PC-9 (cell line): ENCODE results near the gene ADD3. TPM values are rescaled to one million over a fixed set of nuclear protein-coding genes. Genes with fewer than 3 reads are reported as not detected.

Experiments used
- BruUV-seq: library from RNA; stranded (reverse); fragments of 400-500 nt; replicated peaks from 2 replicates; lab custom pipeline; 2021; lab: Mats Ljungman, UMichigan
- CTCF ChIA-PET: fragments of 300-600 bp; sonication (Branson Sonifier 250); formaldehyde crosslinking; loops from one replicate; lab custom pipeline; 2022; ENCODE audit warnings: antibody characterized with exemption; lab: Charles Lee
- POLR2A ChIA-PET: fragments of 300-600 bp; sonication (Branson Sonifier 250); formaldehyde crosslinking; loops from one replicate; lab custom pipeline; 2022; ENCODE audit warnings: antibody characterized with exemption; ENCODE audit not compliant: unreplicated experiment; lab: Charles Lee
- DNase-seq, 2 experiments: peaks; one replicate each; pipeline versions ENCODE4 v3.0.0 to v3.0.0-alpha.2; 2015 to 2022; ENCODE audit warnings: mixed read lengths in 1 of 2
- H2AFZ ChIP-seq: fragments of 200-600 bp; sonication (generic); 2 replicates; pipeline ENCODE4 v1.8.1; 2017; ENCODE audit warnings: antibody characterized with exemption
- H3F3A ChIP-seq: fragments of 200-600 bp; sonication (generic); 2 replicates; pipeline ENCODE4 v1.8.1; 2017; ENCODE audit warnings: antibody characterized with exemption, mild to moderate bottlenecking, low read depth; ENCODE audit not compliant: insufficient read depth
- H3K27ac ChIP-seq: fragments of 200-600 bp; sonication (generic); 2 replicates; pipeline ENCODE4 v1.6.1; 2016; ENCODE audit warnings: mixed run types
- H3K27me3 ChIP-seq: fragments of 200-600 bp; sonication (generic); 2 replicates; pipeline ENCODE4 v1.6.1; 2016; ENCODE audit warnings: low read depth, mixed run types; ENCODE audit not compliant: insufficient read depth
- H3K36me3 ChIP-seq: fragments of 200-600 bp; sonication (generic); 2 replicates; pipeline ENCODE4 v1.6.1; 2016; ENCODE audit warnings: low read depth, mixed run types
- H3K4me1 ChIP-seq: fragments of 200-600 bp; sonication (generic); replicated peaks from 2 replicates; pipeline ENCODE4 v1.6.1; 2016; ENCODE audit warnings: mixed run types; ENCODE audit not compliant: insufficient read depth
- H3K4me2 ChIP-seq: fragments of 200-600 bp; sonication (generic); 2 replicates; pipeline ENCODE4 v1.6.1; 2017; ENCODE audit warnings: mixed run types
- H3K4me3 ChIP-seq: fragments of 200-600 bp; sonication (generic); 2 replicates; pipeline ENCODE4 v1.6.1; 2016; ENCODE audit warnings: mixed run types
- H3K79me2 ChIP-seq: fragments of 200-600 bp; sonication (generic); 2 replicates; pipeline ENCODE4 v1.6.1; 2017; ENCODE audit warnings: low read depth, mixed run types
- H3K9me2 ChIP-seq: fragments of 200-600 bp; sonication (generic); 2 replicates; pipeline ENCODE4 v1.8.1; 2017; ENCODE audit warnings: mild to moderate bottlenecking; ENCODE audit not compliant: insufficient read depth
- H3K9me3 ChIP-seq: fragments of 200-600 bp; sonication (generic); 2 replicates; pipeline ENCODE4 v1.8.1; 2016; ENCODE audit warnings: low read depth; ENCODE audit not compliant: insufficient read depth
- H4K20me1 ChIP-seq: fragments of 200-600 bp; sonication (generic); 2 replicates; pipeline ENCODE4 v1.8.1; 2017; ENCODE audit not compliant: insufficient read depth
- CTCF ChIP-seq: fragments of 200-600 bp; sonication (generic); conservative IDR thresholded peaks from 2 replicates; pipeline ENCODE4 v1.6.1; 2017; ENCODE audit warnings: mixed run types, antibody characterized with exemption, mild to moderate bottlenecking, moderate library complexity
- EZH2 ChIP-seq: fragments of 200-600 bp; sonication (generic); IDR thresholded peaks from 2 replicates; pipeline ENCODE4 v1.8.0; 2017; ENCODE audit warnings: antibody characterized with exemption, low read depth
- intact Hi-C: fragments of 100-400 bp; cut with micrococcal nuclease; formaldehyde crosslinking; loops from one replicate; pipeline ENCODE4 v1.10.0; 2022; ENCODE audit not compliant: unreplicated experiment
- total RNA-seq: library from RNA; stranded (reverse); gene quantifications from 2 replicates; pipeline ENCODE4 v1.2.3, GENCODE V29; 2021

Gene ADD3
- total RNA-seq, 1 experiment from 2014 or later: 77.7 TPM

DNA sequence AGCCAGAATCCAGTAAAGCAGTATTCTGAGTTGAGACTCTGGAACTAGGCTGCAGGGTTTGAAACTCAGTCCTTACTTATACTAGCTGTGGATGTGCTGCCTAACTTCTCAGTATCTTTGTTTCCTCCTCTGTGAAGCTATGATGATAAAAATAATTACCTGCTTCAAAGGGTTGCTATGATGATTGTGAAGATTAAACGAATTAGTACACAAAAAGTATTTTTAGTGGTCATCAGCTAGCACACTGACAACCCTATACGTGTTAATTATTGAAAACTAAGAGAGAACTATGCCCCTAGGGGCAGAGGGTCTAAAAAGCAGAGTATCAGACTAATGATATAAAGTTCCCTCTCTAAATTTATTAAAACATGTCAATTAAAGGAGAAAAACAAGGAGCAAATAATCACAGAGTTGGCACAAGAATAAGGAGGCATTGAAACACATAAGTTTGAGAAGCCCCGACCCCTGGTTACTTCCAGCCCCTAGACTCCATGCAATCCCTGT lies 34.4 kb upstream of the ADD3 start:
- no peaks in the 10 kb centered on the region for H3K9me2 ChIP-seq
- no peak overlapping the region for H3K27ac ChIP-seq
- no peak for DNase-seq
- no peaks in the 10 kb centered on the region for H3K79me2 ChIP-seq
- no peak overlapping the region for H2AFZ ChIP-seq
- H3K4me3 ChIP-seq: no peak overlapping the region
- intact Hi-C loops: no loop called here
- no peak for TF ChIP-seq CTCF
- no peak for TF ChIP-seq EZH2
- H3K4me1 ChIP-seq: no peaks in the 10 kb centered on the region
- H3K36me3 ChIP-seq: no peaks in the 10 kb centered on the region
- no peaks in the 10 kb centered on the region for H4K20me1 ChIP-seq
- BruUV-seq: no TSS peak
- H3K27me3 ChIP-seq: no peaks in the 10 kb centered on the region
- CTCF ChIA-PET: interaction anchor here (0.6 kb wide), 1 partner anchor 9 kb away, joined by 5 read pairs; no protein-coding TSS in a partner anchor
- no peak overlapping the region for H3K4me2 ChIP-seq
- POLR2A ChIA-PET: interaction anchor here (0.6 kb wide), 1 partner anchor 103 kb away, joined by 13 read pairs; no protein-coding TSS in a partner anchor
- no peaks in the 10 kb centered on the region for H3K9me3 ChIP-seq
- H3F3A ChIP-seq: no peaks in the 10 kb centered on the region

- Histone ChIP-seq H3K79me2 (no peaks in the 10 kb centered on the region), H3K9me3 (no peaks in the 10 kb centered on the region), H3K27me3 (no peaks in the 10 kb centered on the region), H2AFZ (no peak overlapping the region), H3F3A (no peaks in the 10 kb centered on the region), H3K36me3 (no peaks in the 10 kb centered on the region), H3K4me3 (no peak overlapping the region), H3K27ac (no peak overlapping the region), H4K20me1 (no peaks in the 10 kb centered on the region), H3K4me1 (no peaks in the 10 kb centered on the region), H3K9me2 (no peaks in the 10 kb centered on the region), H3K4me2 (no peak overlapping the region)
- ChIA-PET CTCF (interaction anchor here (0.6 kb wide), 2 partner anchors 34 to 91 kb away, joined by 3 to 5 read pairs; no protein-coding TSS in a partner anchor), POLR2A (no interaction called here)
- no peak for TF ChIP-seq CTCF
- no peak for TF ChIP-seq EZH2
- intact Hi-C loops: no loop called here
- no peak for DNase-seq
- BruUV-seq: no TSS peak
Measured at GRCh38 chr10:109974504-109975191, 33.1 kb upstream of the ADD3 start.

- no peaks in the 10 kb centered on the region for H3K9me2 ChIP-seq
- H3K4me1 ChIP-seq: no peaks in the 10 kb centered on the region
- TF ChIP-seq EZH2 (no peak), CTCF (no peak)
- no peak overlapping the region for H3K27ac ChIP-seq
- H3K27me3 ChIP-seq: no peaks in the 10 kb centered on the region
- no peaks in the 10 kb centered on the region for H3K9me3 ChIP-seq
- ChIA-PET POLR2A (no interaction called here), CTCF (interaction anchor here (0.6 kb wide), 2 partner anchors 35 to 91 kb away, joined by 3 to 5 read pairs; no protein-coding TSS in a partner anchor)
- H3F3A ChIP-seq: no peaks in the 10 kb centered on the region
- H3K4me3 ChIP-seq: no peak overlapping the region
- H3K4me2 ChIP-seq: no peak overlapping the region
- no peaks in the 10 kb centered on the region for H3K79me2 ChIP-seq
- BruUV-seq: no TSS peak
- intact Hi-C loops: no loop called here
- H2AFZ ChIP-seq: no peak overlapping the region
- no peaks in the 10 kb centered on the region for H4K20me1 ChIP-seq
- no peak for DNase-seq
- no peaks in the 10 kb centered on the region for H3K36me3 ChIP-seq
Measured at GRCh38 chr10:109975244-109976190, 32.3 kb upstream of the ADD3 start.
